Measurements from ENCODE around the gene CCNL2.

The CCNL2 gene

DNA sequence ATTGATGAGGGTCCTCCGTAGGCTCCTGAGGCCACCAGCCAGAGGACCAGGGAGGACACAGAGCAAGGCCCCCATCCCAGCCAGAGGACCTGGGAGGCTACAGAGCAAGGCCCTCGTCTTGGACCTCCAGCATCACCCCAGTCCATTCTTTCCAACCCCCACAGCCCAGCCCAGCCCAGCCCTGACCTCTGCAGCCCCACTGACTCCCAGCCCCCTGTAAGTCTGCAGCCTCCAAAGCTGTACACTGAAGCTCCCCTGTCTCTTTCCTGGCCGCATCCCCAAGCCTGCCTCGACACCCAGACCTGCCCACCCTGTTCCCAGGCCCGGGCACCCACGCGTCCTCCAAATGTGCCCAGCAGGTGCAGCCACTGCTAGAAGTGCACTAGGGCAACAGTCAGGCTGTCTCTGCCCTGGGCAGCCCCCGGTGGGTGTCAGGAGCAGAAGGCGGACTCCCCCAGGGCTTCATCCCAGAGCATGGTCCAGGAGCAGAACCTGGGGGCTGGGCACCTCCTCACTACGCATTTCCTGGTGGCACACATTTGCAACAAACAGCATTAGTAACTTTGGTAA lies 52.0 kb downstream of the CCNL2 start:
- peaks cover 20% of the 10 kb centered on the region for H4K20me1 ChIP-seq (ENCODE audit: insufficient read depth, low read length, poor library complexity, severe bottlenecking)
- H2AFZ ChIP-seq (ENCODE audit: low read length) = no peak overlapping the region
- no peaks in the 10 kb centered on the region for H3K27me3 ChIP-seq (ENCODE audit: insufficient read depth, low read length, poor library complexity, severe bottlenecking)
- H3K9me2 ChIP-seq (replicated peaks; ENCODE audit: low read depth, low read length) = no peaks in the 10 kb centered on the region
- peak overlapping the region; percentile 82 for H3K4me3 ChIP-seq (ENCODE audit: low read length, poor library complexity, severe bottlenecking)
- peak overlapping the region; percentile 75 for H3K9ac ChIP-seq (ENCODE audit: low read depth, low read length, poor library complexity, severe bottlenecking)
- no peaks in the 10 kb centered on the region for H3F3A ChIP-seq (ENCODE audit: low read depth)
- peaks cover 30% of the 10 kb centered on the region; the same call in 1 of the 2 replicates for H3K79me2 ChIP-seq (ENCODE audit: insufficient read depth, low read length)
- H3K9me3 ChIP-seq (ENCODE audit: insufficient read depth, low read depth, low read length) = no peaks in the 10 kb centered on the region
- peaks cover 18% of the 10 kb centered on the region for H3K4me1 ChIP-seq (ENCODE audit: insufficient read depth, low read length, poor library complexity, severe bottlenecking)
- no peaks in the 10 kb centered on the region for H3K36me3 ChIP-seq (ENCODE audit: insufficient read depth, low read length)
- H3K4me2 ChIP-seq (ENCODE audit: low read depth, low read length, poor library complexity, severe bottlenecking) = peak overlapping the region; percentile 92
- TF ChIP-seq, protein P1, sequence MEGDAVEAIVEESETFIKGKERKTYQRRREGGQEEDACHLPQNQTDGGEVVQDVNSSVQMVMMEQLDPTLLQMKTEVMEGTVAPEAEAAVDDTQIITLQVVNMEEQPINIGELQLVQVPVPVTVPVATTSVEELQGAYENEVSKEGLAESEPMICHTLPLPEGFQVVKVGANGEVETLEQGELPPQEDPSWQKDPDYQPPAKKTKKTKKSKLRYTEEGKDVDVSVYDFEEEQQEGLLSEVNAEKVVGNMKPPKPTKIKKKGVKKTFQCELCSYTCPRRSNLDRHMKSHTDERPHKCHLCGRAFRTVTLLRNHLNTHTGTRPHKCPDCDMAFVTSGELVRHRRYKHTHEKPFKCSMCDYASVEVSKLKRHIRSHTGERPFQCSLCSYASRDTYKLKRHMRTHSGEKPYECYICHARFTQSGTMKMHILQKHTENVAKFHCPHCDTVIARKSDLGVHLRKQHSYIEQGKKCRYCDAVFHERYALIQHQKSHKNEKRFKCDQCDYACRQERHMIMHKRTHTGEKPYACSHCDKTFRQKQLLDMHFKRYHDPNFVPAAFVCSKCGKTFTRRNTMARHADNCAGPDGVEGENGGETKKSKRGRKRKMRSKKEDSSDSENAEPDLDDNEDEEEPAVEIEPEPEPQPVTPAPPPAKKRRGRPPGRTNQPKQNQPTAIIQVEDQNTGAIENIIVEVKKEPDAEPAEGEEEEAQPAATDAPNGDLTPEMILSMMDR (conservative IDR thresholded peaks at IDR 0.05; ENCODE audit: low read length) = no peak
- no peak for TF ChIP-seq EZH2phosphoT487 (IDR thresholded peaks at IDR 0.05; ENCODE audit: borderline replicate concordance)

DNA sequence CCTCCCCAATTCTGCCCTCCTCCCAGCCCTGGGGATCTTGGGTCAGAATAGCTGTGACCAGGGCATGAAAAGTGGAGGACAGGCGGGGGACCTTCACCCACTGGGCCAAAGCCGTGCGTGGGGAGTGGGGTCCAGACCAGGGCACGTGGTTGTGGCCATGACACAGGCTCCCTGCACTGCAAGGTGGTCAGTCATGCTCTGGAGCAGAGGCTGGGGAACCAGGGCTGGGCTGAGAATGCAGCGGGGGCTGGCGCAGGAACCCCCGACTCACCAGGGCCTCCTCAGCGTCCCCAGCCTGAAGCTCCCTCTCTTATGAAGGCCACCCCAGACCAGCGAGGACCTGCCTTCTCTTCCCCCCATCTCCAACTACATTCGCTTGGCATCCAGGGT lies 52.6 kb downstream of the CCNL2 start:
- TF ChIP-seq EZH2phosphoT487 (IDR thresholded peaks at IDR 0.05; ENCODE audit: borderline replicate concordance) = no peak
- TF ChIP-seq, protein P1 (conservative IDR thresholded peaks at IDR 0.05; ENCODE audit: low read length) = no peak
- no peak overlapping the region for H3K4me3 ChIP-seq (ENCODE audit: low read length, poor library complexity, severe bottlenecking)
- no peak overlapping the region for H2AFZ ChIP-seq (ENCODE audit: low read length)
- peaks cover 30% of the 10 kb centered on the region; the same call in 1 of the 2 replicates for H3K79me2 ChIP-seq (ENCODE audit: insufficient read depth, low read length)
- H3K9ac ChIP-seq (ENCODE audit: low read depth, low read length, poor library complexity, severe bottlenecking) = peak overlapping the region; percentile 75
- H3K9me2 ChIP-seq (replicated peaks; ENCODE audit: low read depth, low read length) = no peaks in the 10 kb centered on the region
- H3F3A ChIP-seq (ENCODE audit: low read depth) = no peaks in the 10 kb centered on the region
- no peaks in the 10 kb centered on the region; the same call in 1 of the 2 replicates for H3K36me3 ChIP-seq (ENCODE audit: insufficient read depth, low read length)
- no peaks in the 10 kb centered on the region for H3K9me3 ChIP-seq (ENCODE audit: insufficient read depth, low read depth, low read length)
- peaks cover 20% of the 10 kb centered on the region for H4K20me1 ChIP-seq (ENCODE audit: insufficient read depth, low read length, poor library complexity, severe bottlenecking)
- peak overlapping the region; percentile 92 for H3K4me2 ChIP-seq (ENCODE audit: low read depth, low read length, poor library complexity, severe bottlenecking)
- no peaks in the 10 kb centered on the region for H3K27me3 ChIP-seq (ENCODE audit: insufficient read depth, low read length, poor library complexity, severe bottlenecking)
- H3K4me1 ChIP-seq (ENCODE audit: insufficient read depth, low read length, poor library complexity, severe bottlenecking) = peaks cover 18% of the 10 kb centered on the region

DNA sequence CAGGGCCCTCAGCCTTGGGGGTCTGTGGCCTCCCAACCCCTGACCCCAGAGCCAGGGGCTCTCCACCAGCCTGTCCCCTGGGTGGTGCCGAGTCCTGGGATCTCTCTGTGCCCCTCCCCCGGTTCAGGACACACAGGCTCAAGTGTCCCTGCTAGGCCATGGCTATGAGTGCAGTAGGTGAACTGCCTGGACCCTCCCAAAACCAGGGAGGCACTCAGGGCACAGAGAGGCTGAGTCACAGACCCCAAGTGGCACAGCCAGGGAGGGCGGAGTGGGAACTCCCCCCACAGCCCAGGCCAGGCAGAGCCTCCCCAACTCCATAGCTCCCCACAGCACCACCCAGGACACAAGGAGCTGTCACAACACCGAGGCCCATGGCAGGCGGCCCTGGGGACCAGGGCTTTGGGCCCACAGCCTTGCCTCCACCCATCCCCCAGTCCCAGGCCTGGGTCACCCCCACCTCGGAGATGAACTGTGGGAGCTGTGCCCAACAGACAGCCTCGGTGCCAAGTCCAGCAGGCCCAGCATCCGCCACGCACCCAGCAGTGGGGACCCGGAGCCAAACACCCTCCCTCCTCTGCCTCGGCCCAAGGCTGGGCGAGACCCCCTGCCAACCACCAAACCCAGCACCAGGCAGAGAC lies 53.2 kb downstream of the CCNL2 start:
- no peak overlapping the region for H2AFZ ChIP-seq (ENCODE audit: low read length)
- no peaks in the 10 kb centered on the region for H3K9me3 ChIP-seq (ENCODE audit: insufficient read depth, low read depth, low read length)
- H3K27me3 ChIP-seq (ENCODE audit: insufficient read depth, low read length, poor library complexity, severe bottlenecking) = no peaks in the 10 kb centered on the region
- peak overlapping the region; percentile 92 for H3K4me2 ChIP-seq (ENCODE audit: low read depth, low read length, poor library complexity, severe bottlenecking)
- peaks cover 30% of the 10 kb centered on the region; the same call in 1 of the 2 replicates for H3K79me2 ChIP-seq (ENCODE audit: insufficient read depth, low read length)
- H3F3A ChIP-seq (ENCODE audit: low read depth) = no peaks in the 10 kb centered on the region
- peaks cover 20% of the 10 kb centered on the region for H4K20me1 ChIP-seq (ENCODE audit: insufficient read depth, low read length, poor library complexity, severe bottlenecking)
- no peaks in the 10 kb centered on the region for H3K9me2 ChIP-seq (replicated peaks; ENCODE audit: low read depth, low read length)
- no peaks in the 10 kb centered on the region; the same call in 1 of the 2 replicates for H3K36me3 ChIP-seq (ENCODE audit: insufficient read depth, low read length)
- no peak overlapping the region for H3K4me3 ChIP-seq (ENCODE audit: low read length, poor library complexity, severe bottlenecking)
- TF ChIP-seq, protein P1 (conservative IDR thresholded peaks at IDR 0.05; ENCODE audit: low read length) = no peak
- no peak for TF ChIP-seq EZH2phosphoT487 (IDR thresholded peaks at IDR 0.05; ENCODE audit: borderline replicate concordance)
- peaks cover 18% of the 10 kb centered on the region for H3K4me1 ChIP-seq (ENCODE audit: insufficient read depth, low read length, poor library complexity, severe bottlenecking)
- H3K9ac ChIP-seq (ENCODE audit: low read depth, low read length, poor library complexity, severe bottlenecking) = peak overlapping the region; percentile 17
